AG08395 (cell line): ENCODE data around the gene MSH6.

Experiments used
- DNase-seq: peaks from one replicate; pipeline ENCODE4 v3.0.0; 2012; ENCODE audit warnings: mixed read lengths, low spot score

The MSH6 gene, protein sequence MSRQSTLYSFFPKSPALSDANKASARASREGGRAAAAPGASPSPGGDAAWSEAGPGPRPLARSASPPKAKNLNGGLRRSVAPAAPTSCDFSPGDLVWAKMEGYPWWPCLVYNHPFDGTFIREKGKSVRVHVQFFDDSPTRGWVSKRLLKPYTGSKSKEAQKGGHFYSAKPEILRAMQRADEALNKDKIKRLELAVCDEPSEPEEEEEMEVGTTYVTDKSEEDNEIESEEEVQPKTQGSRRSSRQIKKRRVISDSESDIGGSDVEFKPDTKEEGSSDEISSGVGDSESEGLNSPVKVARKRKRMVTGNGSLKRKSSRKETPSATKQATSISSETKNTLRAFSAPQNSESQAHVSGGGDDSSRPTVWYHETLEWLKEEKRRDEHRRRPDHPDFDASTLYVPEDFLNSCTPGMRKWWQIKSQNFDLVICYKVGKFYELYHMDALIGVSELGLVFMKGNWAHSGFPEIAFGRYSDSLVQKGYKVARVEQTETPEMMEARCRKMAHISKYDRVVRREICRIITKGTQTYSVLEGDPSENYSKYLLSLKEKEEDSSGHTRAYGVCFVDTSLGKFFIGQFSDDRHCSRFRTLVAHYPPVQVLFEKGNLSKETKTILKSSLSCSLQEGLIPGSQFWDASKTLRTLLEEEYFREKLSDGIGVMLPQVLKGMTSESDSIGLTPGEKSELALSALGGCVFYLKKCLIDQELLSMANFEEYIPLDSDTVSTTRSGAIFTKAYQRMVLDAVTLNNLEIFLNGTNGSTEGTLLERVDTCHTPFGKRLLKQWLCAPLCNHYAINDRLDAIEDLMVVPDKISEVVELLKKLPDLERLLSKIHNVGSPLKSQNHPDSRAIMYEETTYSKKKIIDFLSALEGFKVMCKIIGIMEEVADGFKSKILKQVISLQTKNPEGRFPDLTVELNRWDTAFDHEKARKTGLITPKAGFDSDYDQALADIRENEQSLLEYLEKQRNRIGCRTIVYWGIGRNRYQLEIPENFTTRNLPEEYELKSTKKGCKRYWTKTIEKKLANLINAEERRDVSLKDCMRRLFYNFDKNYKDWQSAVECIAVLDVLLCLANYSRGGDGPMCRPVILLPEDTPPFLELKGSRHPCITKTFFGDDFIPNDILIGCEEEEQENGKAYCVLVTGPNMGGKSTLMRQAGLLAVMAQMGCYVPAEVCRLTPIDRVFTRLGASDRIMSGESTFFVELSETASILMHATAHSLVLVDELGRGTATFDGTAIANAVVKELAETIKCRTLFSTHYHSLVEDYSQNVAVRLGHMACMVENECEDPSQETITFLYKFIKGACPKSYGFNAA (N-terminal part only)

GRCh38 chr2:47782671-47783485 lies at the start of gene MSH6:
MSH6 (plus strand) TSS chr2:47783145; CDS start chr2:47783234, 89 bp downstream.
- peak; percentile 98 for DNase-seq

GRCh38 chr2:47735136-47735869 lies 47.6 kb upstream of the MSH6 start:
- DNase-seq: no peak

DNA sequence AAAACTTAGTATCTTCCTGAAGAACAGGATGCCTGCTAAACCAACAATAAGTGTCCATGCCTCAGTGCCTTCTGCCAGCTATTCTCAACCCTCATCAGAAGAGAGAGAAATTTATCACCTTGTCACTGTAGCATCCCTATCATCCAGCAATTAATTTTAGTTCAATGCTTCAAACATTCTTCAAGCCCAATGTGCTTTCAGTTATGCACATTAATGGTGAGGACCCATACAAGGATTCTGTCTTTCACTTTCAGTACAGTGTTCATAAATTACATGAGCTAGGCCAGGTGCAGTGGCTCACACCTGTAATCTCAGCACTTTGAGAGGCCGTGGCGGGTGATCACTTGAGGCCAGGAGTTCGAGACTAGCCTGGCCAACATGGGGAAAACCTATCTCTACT lies 47.0 kb upstream of the MSH6 start:
- no peak for DNase-seq

GRCh38 chr2:47737191-47737975 lies 45.6 kb upstream of the MSH6 start:
- no peak for DNase-seq

- DNase-seq: no peak
Measured at GRCh38 chr2:47738331-47738730, 44.6 kb upstream of the MSH6 start.

- no peak for DNase-seq
Measured at GRCh38 chr2:47741101-47741500, 41.8 kb upstream of the MSH6 start.

GRCh38 chr2:47741637-47742036 lies 41.3 kb upstream of the MSH6 start:
- no peak for DNase-seq

- no peak for DNase-seq
Measured at GRCh38 chr2:47744074-47744473, 38.9 kb upstream of the MSH6 start.

DNA sequence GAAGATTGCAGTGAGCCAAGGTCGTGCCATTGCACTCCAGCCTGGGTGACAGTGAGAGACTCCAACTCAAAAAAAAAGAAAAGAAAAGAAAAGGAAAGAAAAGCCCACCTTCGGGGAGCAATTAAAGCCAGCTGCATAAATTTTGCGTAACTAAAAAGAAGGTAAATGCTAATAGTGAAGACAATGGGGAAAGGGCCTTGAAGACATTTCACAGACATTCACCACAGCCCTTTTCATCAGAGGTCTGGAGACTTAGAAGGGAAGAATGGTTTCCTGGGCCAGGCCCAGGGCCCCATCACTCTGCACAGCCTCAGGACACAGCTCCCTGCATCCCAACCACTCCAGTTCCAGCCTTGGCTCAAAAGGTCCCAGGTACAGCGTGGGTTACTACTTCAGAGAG lies 35.1 kb upstream of the MSH6 start:
- no peak for DNase-seq

DNA sequence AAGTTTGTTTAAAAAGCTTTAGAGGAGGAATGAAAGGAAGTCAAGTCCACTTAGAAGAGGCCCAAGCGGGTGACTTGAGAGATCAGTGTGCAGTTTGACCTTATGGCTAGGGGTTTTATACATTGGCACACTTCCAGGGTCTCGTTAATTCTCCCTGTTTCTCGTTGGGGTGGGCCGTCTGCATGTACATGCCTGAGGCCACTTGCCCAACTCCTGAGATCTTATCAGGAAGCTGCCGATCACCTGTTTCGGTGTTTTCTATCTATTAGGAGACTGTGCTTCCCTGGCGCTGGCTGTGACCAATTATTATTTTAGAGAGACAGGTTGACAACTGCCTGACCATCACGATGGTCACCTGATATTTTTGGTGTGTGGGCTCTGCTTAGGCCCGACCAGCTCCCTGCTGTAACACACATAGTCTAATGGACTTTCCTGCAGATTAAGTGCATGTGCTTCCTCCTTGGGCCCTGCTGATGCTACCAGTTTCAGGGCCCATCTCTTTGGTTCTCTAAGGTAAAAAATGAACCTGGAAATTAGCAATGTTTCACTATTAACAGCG lies 31.0 kb upstream of the MSH6 start:
- DNase-seq: no peak

- DNase-seq: no peak
Measured at GRCh38 chr2:47767497-47767844, 15.5 kb upstream of the MSH6 start.

GRCh38 chr2:47767880-47768609 lies 14.9 kb upstream of the MSH6 start:
- peak; percentile 54 for DNase-seq

GRCh38 chr2:47769318-47769717 lies 13.6 kb upstream of the MSH6 start:
- no peak for DNase-seq

GRCh38 chr2:47771211-47771610 lies 11.7 kb upstream of the MSH6 start:
- DNase-seq: peak; percentile 58

DNA sequence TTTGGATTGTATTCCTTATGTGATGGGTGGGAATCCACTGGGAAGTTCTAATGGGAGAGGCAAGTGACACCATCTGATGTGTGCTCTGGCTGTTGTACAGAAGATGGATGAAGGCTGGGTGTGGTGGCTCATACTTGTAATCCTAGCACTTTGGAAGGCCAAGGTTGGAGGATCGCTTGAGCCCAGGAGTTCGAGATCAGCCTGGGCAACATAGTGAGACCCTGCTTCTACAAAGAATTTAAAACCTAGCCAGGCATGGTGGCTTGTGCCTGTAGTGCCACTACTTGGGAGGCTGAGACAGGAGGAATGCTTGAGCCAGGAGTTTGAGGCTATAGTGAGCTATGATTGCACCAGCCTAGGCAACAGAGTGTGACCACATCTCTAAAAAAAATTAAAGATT lies 10.6 kb upstream of the MSH6 start:
- DNase-seq: no peak

DNA sequence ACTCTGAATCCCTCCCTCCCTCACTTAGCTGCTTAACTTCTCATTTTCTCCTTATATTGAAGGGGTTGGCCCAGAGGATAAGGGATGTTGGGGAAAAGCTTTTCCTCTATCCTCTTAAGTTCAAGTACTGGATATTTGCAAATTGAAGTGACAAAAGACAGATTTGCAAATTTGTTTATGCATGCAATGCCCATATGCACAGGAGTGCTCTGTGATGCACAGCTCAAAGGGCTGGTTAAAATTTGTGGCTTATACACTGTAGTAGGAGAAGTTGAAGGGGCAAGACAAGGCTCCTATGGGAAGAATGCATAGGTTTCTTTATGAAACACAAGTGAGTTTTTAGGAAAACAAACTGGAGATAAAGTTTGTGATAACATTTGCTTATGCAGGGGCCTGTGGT lies 8.4 kb upstream of the MSH6 start:
- no peak for DNase-seq

- no peak for DNase-seq
Measured at GRCh38 chr2:47777277-47777937, 5.5 kb upstream of the MSH6 start.

DNA sequence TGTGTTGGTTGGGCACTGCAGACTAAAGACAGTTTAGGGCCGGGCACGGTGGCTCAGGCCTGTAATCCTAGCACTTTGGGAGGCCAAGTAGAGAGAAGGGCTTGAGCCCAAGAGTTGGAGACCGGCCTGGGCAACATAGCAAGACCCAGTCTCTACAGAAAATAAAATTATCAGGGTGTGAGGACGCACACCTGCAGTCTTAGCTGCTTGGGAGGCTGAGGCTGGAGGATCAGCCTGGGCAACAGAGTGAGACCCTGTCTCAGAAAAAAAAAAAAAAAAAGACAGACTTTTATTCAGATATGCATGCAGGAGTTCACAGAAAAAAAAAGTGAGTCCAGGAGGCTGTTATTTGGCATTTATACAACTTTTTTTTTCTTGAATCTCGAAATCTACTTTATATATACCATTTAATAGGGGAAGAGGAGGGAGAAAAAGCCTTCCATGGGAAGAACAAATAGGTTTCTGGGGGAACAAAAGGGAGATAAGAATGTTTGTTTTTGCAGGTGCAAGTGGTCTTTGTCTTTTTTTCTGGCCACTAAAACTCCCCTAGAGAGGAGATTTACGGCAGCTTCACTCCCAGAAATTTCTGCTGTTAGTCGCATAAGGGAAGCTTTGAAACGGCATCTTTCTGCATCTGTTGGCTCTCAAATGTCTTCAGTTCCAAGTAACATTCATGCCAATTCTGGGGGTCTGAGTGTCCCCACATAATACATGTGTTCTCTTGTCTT lies 4.1 kb upstream of the MSH6 start:
- DNase-seq: no peak
